Loucy (cell line): ENCODE measurements around the gene CNOT11.

ENCODE experiments used
- CTCF ChIP-seq: fragments of 200-600 bp; sonication (generic); conservative IDR thresholded peaks from 2 replicates; pipeline ENCODE4 v1.5.1; 2014; ENCODE audit warnings: mild to moderate bottlenecking, antibody characterized with exemption, low read length
- EZH2phosphoT487 ChIP-seq: fragments of 200-600 bp; IDR thresholded peaks from 2 replicates; pipeline ENCODE4 v1.6.1; 2018; ENCODE audit warnings: antibody characterized with exemption, mild to moderate bottlenecking, moderate library complexity, borderline replicate concordance

DNA sequence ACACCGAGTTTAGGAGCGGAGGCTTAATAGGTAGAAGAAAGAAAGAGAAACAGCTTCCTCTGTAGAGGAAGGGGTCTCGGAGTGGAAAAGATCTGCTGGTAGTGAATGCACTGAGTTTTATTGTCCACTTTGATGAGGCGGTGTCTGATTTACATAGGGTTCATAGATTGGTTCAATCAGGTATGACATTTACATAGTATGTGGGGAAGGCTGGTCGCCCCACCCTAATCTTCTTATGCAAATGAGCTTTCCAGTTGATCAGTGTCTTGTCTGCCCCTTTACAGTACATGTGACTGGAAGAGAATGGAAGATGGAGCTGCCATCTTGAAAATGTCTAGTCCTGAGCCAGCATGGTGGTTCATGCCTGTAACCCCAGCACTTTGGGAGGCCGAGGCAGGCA, 19.9 kb upstream of the CNOT11 start:
- TF ChIP-seq EZH2phosphoT487 = no peak
- no peak for TF ChIP-seq CTCF
